Measurements from ENCODE around the gene IPO4. TPM values are rescaled to one million over a fixed set of nuclear protein-coding genes. Genes with fewer than 3 reads are reported as not detected.

The IPO4 gene
- total and polyA plus RNA-seq, 2 of the 13 experiments (the other 11 are each of a cell fraction or from before 2014, with no cell fraction given) = 39.0 to 179 TPM

DNA sequence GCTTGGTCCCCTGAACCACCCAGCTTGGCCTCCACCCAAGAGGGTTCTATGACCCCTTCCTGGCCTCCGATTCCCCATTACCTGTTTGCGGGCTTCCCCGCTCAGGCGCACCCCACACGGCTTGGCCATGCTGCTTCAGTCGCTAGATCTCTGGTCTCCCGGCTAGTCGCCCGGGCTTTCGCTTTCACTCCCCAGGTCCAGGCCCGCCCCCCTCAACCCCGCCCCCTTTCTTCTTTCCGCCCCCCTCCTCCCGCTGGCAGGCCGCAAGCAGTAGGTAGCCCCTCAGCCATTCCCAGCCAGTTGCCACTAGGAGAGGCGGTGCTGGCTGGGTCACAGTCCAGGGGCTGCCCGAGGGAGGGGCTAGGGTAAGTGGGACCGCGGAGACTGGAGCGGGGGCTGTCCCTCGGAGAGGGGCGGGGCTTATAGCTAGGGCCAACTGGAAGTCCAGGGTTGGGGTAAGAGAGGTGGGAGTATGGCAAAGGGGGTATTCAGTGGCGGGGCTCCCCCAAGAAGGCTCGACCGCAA, 42.1 kb downstream of the IPO4 start, which contains the start of gene PSME2 (continued):
- TF ChIP-seq MTA3 (CRISPR knock-in tag; IDR thresholded peaks at IDR 0.05) (0 out of 2 replicates have a peak, but pooled peaks have one; percentile 86), TSC22D2 (CRISPR knock-in tag; IDR thresholded peaks at IDR 0.05; ENCODE audit: borderline replicate concordance) (0 out of 2 replicates have a peak, but pooled peaks have one; percentile 47), ZNF710 (CRISPR knock-in tag; IDR thresholded peaks at IDR 0.05; ENCODE audit: borderline replicate concordance) (peak; percentile 90; the same call in 1 of the 2 replicates), MAFG (CRISPR knock-in tag; IDR thresholded peaks at IDR 0.05) (no peak), ZNF574 (CRISPR knock-in tag; IDR thresholded peaks at IDR 0.05) (peak; percentile 63), GATAD1 (CRISPR knock-in tag; IDR thresholded peaks at IDR 0.05) (peak; percentile 54; the same call in 1 of the 2 replicates), EP300 (IDR thresholded peaks at IDR 0.05; ENCODE audit: low read depth in 2 of 2, low read length in 2 of 2) (peak in 1 of 2 experiments; percentile 35; a peak in 1 of 4 replicates), EP300 (CRISPR knock-in tag; IDR thresholded peaks at IDR 0.05; ENCODE audit: borderline replicate concordance) (no peak), PHF8 (CRISPR knock-in tag; IDR thresholded peaks at IDR 0.05) (peak; percentile 72; the same call in 1 of the 2 replicates), ZFX (CRISPR knock-in tag; IDR thresholded peaks at IDR 0.05; ENCODE audit: low read depth) (peak; percentile 57), ZNF567 (CRISPR knock-in tag; IDR thresholded peaks at IDR 0.05; ENCODE audit: borderline replicate concordance) (no peak), ZNF232 (CRISPR knock-in tag; IDR thresholded peaks at IDR 0.05; ENCODE audit: borderline replicate concordance) (no peak), HOXA5 (CRISPR knock-in tag; IDR thresholded peaks at IDR 0.05) (peak; percentile 93), SPEN (CRISPR knock-in tag; IDR thresholded peaks at IDR 0.05; ENCODE audit: low read depth) (peak; percentile 84), THYN1 (CRISPR knock-in tag; IDR thresholded peaks at IDR 0.05; ENCODE audit: borderline replicate concordance, low read depth) (no peak), ZNF562 (CRISPR knock-in tag; IDR thresholded peaks at IDR 0.05; ENCODE audit: borderline replicate concordance) (no peak), ZZZ3 (CRISPR knock-in tag; IDR thresholded peaks at IDR 0.05; ENCODE audit: borderline replicate concordance) (peak; percentile 23), ZNF275 (CRISPR knock-in tag; IDR thresholded peaks at IDR 0.05; ENCODE audit: borderline replicate concordance) (peak; percentile 86; the same call in 1 of the 2 replicates)
- TF ChIP-seq, protein P1, sequence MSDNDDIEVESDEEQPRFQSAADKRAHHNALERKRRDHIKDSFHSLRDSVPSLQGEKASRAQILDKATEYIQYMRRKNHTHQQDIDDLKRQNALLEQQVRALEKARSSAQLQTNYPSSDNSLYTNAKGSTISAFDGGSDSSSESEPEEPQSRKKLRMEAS (IDR thresholded peaks at IDR 0.05) = no peak
- TF ChIP-seq, protein P2, sequence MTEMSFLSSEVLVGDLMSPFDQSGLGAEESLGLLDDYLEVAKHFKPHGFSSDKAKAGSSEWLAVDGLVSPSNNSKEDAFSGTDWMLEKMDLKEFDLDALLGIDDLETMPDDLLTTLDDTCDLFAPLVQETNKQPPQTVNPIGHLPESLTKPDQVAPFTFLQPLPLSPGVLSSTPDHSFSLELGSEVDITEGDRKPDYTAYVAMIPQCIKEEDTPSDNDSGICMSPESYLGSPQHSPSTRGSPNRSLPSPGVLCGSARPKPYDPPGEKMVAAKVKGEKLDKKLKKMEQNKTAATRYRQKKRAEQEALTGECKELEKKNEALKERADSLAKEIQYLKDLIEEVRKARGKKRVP (CRISPR knock-in tag; IDR thresholded peaks at IDR 0.05) = no peak
- TF ChIP-seq, protein P3, sequence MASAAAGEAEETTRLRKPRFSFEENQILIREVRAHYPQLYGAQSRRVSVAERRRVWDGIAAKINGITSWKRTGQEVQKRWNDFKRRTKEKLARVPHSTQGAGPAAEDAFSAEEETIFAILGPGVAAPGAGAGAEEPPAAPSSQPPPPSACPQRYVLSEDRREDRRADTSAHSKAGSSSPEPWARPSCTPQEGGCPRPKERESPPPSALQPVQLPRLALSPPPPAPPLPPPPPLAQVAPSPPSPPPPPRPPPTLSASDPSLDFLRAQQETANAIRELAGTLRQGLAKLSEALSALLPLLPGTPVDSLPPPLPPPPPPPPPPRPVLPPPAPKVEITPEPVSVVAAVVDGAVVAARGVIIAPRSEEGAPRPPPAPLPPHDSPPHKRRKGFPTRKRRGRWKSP (CRISPR knock-in tag; IDR thresholded peaks at IDR 0.05) = no peak

Measured in HepG2 (cell line).